K562 (cell line): ENCODE results near the gene RPL11. TPM values are rescaled to one million over a fixed set of nuclear protein-coding genes. Genes with fewer than 3 reads are reported as not detected.

Experiments used
- ATAC-seq: fragments of 200-7000 bp; cut with Tn5 transposase; 3 replicates; pipeline ENCODE4 v1.9.1; 2020; ENCODE audit warnings: moderate library complexity
- BruUV-seq: library from RNA; stranded (reverse); fragments of 400-500 nt; replicated peaks from 2 replicates; lab custom pipeline; 2021; lab: Mats Ljungman, UMichigan
- CTCF ChIA-PET: fragments of 300-600 bp; formaldehyde crosslinking; extraction: SDS; loops from one replicate; lab custom pipeline; 2021; ENCODE audit warnings: low intra/inter-chr PET ratio; lab: Yijun Ruan, JAX
- POLR2A ChIA-PET: fragments of 300-600, 350-650 bp; sonication (Branson Sonifier 250); formaldehyde crosslinking; extraction: SDS; loops from one replicate; lab custom pipeline; 2021; ENCODE audit warnings: antibody characterized with exemption, inconsistent platforms; lab: Yijun Ruan, JAX
- DNase-seq, 4 experiments: peaks; one replicate each; pipeline versions ENCODE4 v3.0.0 to v3.0.0-alpha.2; 2011 to 2018; ENCODE audit warnings: low spot score in 3 of 4, mixed read lengths in 3 of 4; ENCODE audit errors: extremely low read depth in 1 of 4
- FAIRE-seq: peaks from 2 replicates; lab custom pipeline; 2011; peaks lifted over from hg19 to GRCh38; lab: Jason Lieb, UNC
- H2AFZ ChIP-seq: 2 replicates; pipeline ENCODE4 v1.6.0; 2011; ENCODE audit warnings: low read depth, low read length, control low read depth, inconsistent platforms
- H3K27ac ChIP-seq: fragments of 200-600 bp; 3 replicates; pipeline ENCODE4 v1.8.0; 2011; ENCODE audit warnings: low read depth, mild to moderate bottlenecking, control low read depth, inconsistent platforms, low read length, moderate library complexity, mixed read lengths; ENCODE audit errors: extremely low read depth
- H3K27me3 ChIP-seq, 2 experiments: fragments of 300-600 bp in 1 of 2; 2 replicates in 1 of 2; 3 replicates in 1 of 2; pipeline versions ENCODE4 v1.6.0 to v1.8.0; 2011; ENCODE audit warnings: inconsistent platforms in 2 of 2, low read length in 2 of 2, mild to moderate bottlenecking in 1 of 2, mixed read lengths in 1 of 2, moderate library complexity in 1 of 2; ENCODE audit not compliant: control insufficient read depth in 2 of 2, insufficient read depth in 2 of 2
- H3K36me3 ChIP-seq: fragments of 300-600 bp; 3 replicates; pipeline ENCODE4 v1.8.0; 2011; ENCODE audit warnings: mild to moderate bottlenecking, low read length, inconsistent platforms; ENCODE audit not compliant: control insufficient read depth, insufficient read depth
- H3K4me1 ChIP-seq, 2 experiments: fragments of 200-600 bp in 1 of 2; replicated peaks in 1 of 2; 2 replicates in 1 of 2; 3 replicates in 1 of 2; pipeline versions ENCODE4 v1.5.1 to v1.8.0; 2011; ENCODE audit warnings: inconsistent platforms in 2 of 2, low read length in 2 of 2, mild to moderate bottlenecking in 1 of 2, mixed read lengths in 1 of 2, moderate library complexity in 1 of 2; ENCODE audit not compliant: control insufficient read depth in 2 of 2, insufficient read depth in 2 of 2
- H3K4me2 ChIP-seq: 2 replicates; pipeline ENCODE4 v1.6.1; 2011; ENCODE audit warnings: low read length, control low read depth, inconsistent platforms, mixed read lengths; ENCODE audit not compliant: insufficient read depth
- H3K4me3 ChIP-seq: fragments of 200-600 bp; sonication (generic), shearing (Covaris generic); 2 replicates; pipeline ENCODE4 v1.5.1; 2016; ENCODE audit warnings: control low read depth, inconsistent platforms
- H3K79me2 ChIP-seq: fragments of 200-600 bp; 3 replicates; pipeline ENCODE4 v1.8.0; 2011; ENCODE audit warnings: low read length, inconsistent platforms; ENCODE audit not compliant: control insufficient read depth, insufficient read depth
- H3K9ac ChIP-seq, 2 experiments: 2 replicates each; pipeline versions ENCODE4 v1.6.0 to v1.6.1; 2011; ENCODE audit warnings: low read depth in 2 of 2, low read length in 2 of 2, control low read depth in 1 of 2, inconsistent platforms in 1 of 2, mild to moderate bottlenecking in 1 of 2, mixed read lengths in 1 of 2; ENCODE audit not compliant: insufficient read depth in 1 of 2
- H3K9me1 ChIP-seq: one replicate; pipeline ENCODE4 v1.6.0; 2011; ENCODE audit warnings: inconsistent platforms, mild to moderate bottlenecking, low read length, moderate library complexity; ENCODE audit not compliant: control insufficient read depth, insufficient read depth
- H3K9me3 ChIP-seq: replicated peaks from 2 replicates; pipeline ENCODE4 v1.5.1; 2011; ENCODE audit warnings: low read depth, low read length, inconsistent platforms; ENCODE audit not compliant: control insufficient read depth, insufficient read depth
- H4K20me1 ChIP-seq: replicated peaks from 2 replicates; pipeline ENCODE4 v1.6.1; 2011; ENCODE audit warnings: low read length, inconsistent platforms, mixed read lengths; ENCODE audit not compliant: control insufficient read depth, insufficient read depth
- CBFA2T2 ChIP-seq: fragments of 450-650 bp; conservative IDR thresholded peaks from 2 replicates; pipeline ENCODE4 v1.6.1; 2017; ENCODE audit warnings: mild to moderate bottlenecking
- MEIS2 ChIP-seq: fragments of 450-650 bp; IDR thresholded peaks from 2 replicates; pipeline ENCODE4 v1.6.1; 2014; ENCODE audit warnings: mild to moderate bottlenecking; ENCODE audit not compliant: partially characterized antibody
- RCOR1 ChIP-seq, 2 experiments: IDR thresholded peaks; 2 replicates each; pipeline ENCODE4 v1.6.1; 2012; ENCODE audit warnings: low read depth in 2 of 2, low read length in 2 of 2, borderline replicate concordance in 1 of 2, improper control_type of control experiment in 1 of 2
- ZFP36 ChIP-seq: fragments of 150-350 bp; IDR thresholded peaks from 2 replicates; pipeline ENCODE4 v1.6.1; 2018; ENCODE audit warnings: low read length, low read depth; ENCODE audit not compliant: partially characterized antibody
- ZHX1 ChIP-seq: fragments of 150-350 bp; conservative IDR thresholded peaks from 2 replicates; pipeline ENCODE4 v1.6.1; 2014; ENCODE audit warnings: low read length
- ZNF174 ChIP-seq: fragments of 250-450 bp; sonication (Bioruptor Pico); IDR thresholded peaks from 2 replicates; pipeline ENCODE4 v1.4.0; 2020; ENCODE audit warnings: mild to moderate bottlenecking
- WGBS: fragments of 100-300 bp; shearing (Covaris generic); methylation state at CpG from one replicate; pipeline ENCODE4 v1.1.6; 2016; ENCODE audit warnings: low coverage, mixed read lengths; ENCODE audit not compliant: insufficient coverage; ENCODE audit errors: missing lambda C conversion rate; 5-methylcytosine and 5-hydroxymethylcytosine counted together
- in situ Hi-C: fragments of 300-500 bp; cut with MboI; formaldehyde crosslinking; loops from 4 replicates; pipeline ENCODE4 v1.15.0; 2018; ENCODE audit warnings: inconsistent platforms, mixed read lengths
- intact Hi-C: fragments of 100-400 bp; cut with micrococcal nuclease; formaldehyde crosslinking; loops from 2 replicates; pipeline ENCODE4 v1.14.2; 2022
- polyA plus RNA-seq, 8 experiments: library from polyadenylated mRNA; depleted of rRNA in 4 of 8; stranded (reverse) in 5 of 8; unstranded in 3 of 8; fragments of >200 nt; fragmentation: Nextera tagmentation in 2 of 8; fragmentation: Illumina TruSeq in 1 of 8; extraction: Ambion mirVana in 2 of 8; extraction: Trizol in 1 of 8; gene quantifications; 2 replicates each; pipeline versions ENCODE4 v1.2.1 to v1.2.3, GENCODE V29; 2011 to 2014; ENCODE audit warnings: inconsistent platforms in 1 of 8, missing spikeins in 1 of 8
- total RNA-seq, 7 experiments: library from RNA; depleted of rRNA in 6 of 7; stranded (reverse); fragments of >200 nt in 6 of 7; fragmentation: Illumina TruSeq in 2 of 7; extraction: Trizol in 2 of 7; gene quantifications; 2 replicates each; pipeline versions ENCODE4 v1.2.1 to v1.2.3, GENCODE V29; 2011 to 2021; ENCODE audit warnings: low replicate concordance in 1 of 7
- TF ChIP-seq, protein P1 (sequence below), 2 experiments: fragments of 450-650 bp in 1 of 2; sonication (generic) in 1 of 2; formaldehyde crosslinking in 1 of 2; IDR thresholded peaks in 1 of 2; conservative IDR thresholded peaks in 1 of 2; 2 replicates each; pipeline versions ENCODE4 v1.6.1 to v1.8.1; 2016 to 2023; ENCODE audit warnings: mild to moderate bottlenecking in 2 of 2, moderate library complexity in 2 of 2, inconsistent platforms in 1 of 2, missing genetic modification reagents in 1 of 2
- TF ChIP-seq, protein P2 (sequence below): fragments of 450-650 bp; IDR thresholded peaks from 2 replicates; pipeline ENCODE4 v1.6.1; 2016; ENCODE audit warnings: low read depth

The RPL11 gene
- total and polyA plus RNA-seq, 9 of the 15 experiments (the other 6 are each of a cell fraction or from before 2014, with no cell fraction given): 1,781 to 4,526 (median 3,111) TPM

DNA sequence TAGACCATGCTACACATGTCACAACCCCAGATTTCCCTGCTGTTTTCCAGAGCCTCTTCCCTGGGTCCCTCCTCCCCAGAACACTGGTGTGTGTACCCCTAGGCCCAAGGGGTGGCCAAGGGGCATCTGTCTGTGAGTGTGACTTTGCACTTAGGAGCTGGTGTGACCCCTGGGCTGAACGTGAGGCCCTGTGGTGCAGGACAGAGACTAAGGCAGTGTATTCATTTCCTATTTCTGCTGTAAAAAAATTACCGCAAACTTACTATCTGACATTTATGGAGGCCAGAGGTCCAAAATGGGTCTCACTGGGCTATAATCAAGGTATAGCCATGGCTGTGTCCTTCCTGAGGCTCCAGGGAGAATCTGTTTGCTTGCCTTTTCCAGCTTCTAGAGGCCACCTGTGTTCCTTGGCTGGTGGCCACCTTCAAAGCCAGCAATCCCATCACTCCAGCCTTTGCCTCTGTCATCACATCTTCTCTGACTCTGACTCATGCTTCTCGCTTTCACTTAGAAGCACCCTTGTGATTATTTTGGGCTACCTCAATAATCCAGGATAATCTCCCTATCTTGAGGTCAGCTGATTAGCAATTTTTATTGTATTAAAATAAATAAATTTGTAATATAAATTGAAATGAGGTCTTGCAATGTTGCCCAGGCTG lies 27.7 kb downstream of the RPL11 start:
- Histone ChIP-seq H3K4me3 (no peak overlapping the region), H3K36me3 (peaks cover 16% of the 10 kb centered on the region), H2AFZ (no peak overlapping the region), H3K9me1 (peaks cover 5% of the 10 kb centered on the region), H3K4me2 (no peak overlapping the region), H3K4me1 (peaks cover 13 to 17% of the 10 kb centered on the region in 2 experiments; a peak in 4 of 5 replicates), H4K20me1 (peaks cover 12% of the 10 kb centered on the region), H3K9ac (peak overlapping the region in 1 of 2 experiments; percentile 11; a peak in 1 of 4 replicates), H3K79me2 (peaks cover 41% of the 10 kb centered on the region), H3K27me3 (no peaks in the 10 kb centered on the region), H3K27ac (no peak overlapping the region), H3K9me3 (no peaks in the 10 kb centered on the region)
- CTCF ChIA-PET: no interaction called here
- DNase-seq (no peak), FAIRE-seq (no peak), ATAC-seq (no peak)
- intact Hi-C loops (no loop called here), in situ Hi-C loops (no loop called here)
- POLR2A ChIA-PET: interaction anchor here (1.0 to 1.5 kb wide), 3 partner anchors 11 to 211 kb away, joined by 3 to 4 read pairs (median 3); partner anchors contain the start of gene RPL11
- WGBS: 58% methylated on average over 3 of the region's 3 CpGs
- BruUV-seq: no TSS peak
- TF ChIP-seq RCOR1 (IDR thresholded peaks at IDR 0.05; ENCODE audit: borderline replicate concordance in 1 of 2, low read depth in 2 of 2, low read length in 2 of 2) (no peak), ZNF174 (CRISPR knock-in tag) (no peak), ZFP36 (no peak), ZHX1 (no peak), MEIS2 (peak; percentile 25), CBFA2T2 (0 out of 2 replicates have a peak, but pooled peaks have one; percentile 6)
- TF ChIP-seq, protein P1, sequence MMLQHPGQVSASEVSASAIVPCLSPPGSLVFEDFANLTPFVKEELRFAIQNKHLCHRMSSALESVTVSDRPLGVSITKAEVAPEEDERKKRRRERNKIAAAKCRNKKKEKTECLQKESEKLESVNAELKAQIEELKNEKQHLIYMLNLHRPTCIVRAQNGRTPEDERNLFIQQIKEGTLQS (IDR thresholded peaks at IDR 0.05): peak; percentile 41; the same call in 1 of the 2 replicates
- TF ChIP-seq, protein P1 (CRISPR knock-in tag; conservative IDR thresholded peaks at IDR 0.05): no peak
- TF ChIP-seq, protein P2, sequence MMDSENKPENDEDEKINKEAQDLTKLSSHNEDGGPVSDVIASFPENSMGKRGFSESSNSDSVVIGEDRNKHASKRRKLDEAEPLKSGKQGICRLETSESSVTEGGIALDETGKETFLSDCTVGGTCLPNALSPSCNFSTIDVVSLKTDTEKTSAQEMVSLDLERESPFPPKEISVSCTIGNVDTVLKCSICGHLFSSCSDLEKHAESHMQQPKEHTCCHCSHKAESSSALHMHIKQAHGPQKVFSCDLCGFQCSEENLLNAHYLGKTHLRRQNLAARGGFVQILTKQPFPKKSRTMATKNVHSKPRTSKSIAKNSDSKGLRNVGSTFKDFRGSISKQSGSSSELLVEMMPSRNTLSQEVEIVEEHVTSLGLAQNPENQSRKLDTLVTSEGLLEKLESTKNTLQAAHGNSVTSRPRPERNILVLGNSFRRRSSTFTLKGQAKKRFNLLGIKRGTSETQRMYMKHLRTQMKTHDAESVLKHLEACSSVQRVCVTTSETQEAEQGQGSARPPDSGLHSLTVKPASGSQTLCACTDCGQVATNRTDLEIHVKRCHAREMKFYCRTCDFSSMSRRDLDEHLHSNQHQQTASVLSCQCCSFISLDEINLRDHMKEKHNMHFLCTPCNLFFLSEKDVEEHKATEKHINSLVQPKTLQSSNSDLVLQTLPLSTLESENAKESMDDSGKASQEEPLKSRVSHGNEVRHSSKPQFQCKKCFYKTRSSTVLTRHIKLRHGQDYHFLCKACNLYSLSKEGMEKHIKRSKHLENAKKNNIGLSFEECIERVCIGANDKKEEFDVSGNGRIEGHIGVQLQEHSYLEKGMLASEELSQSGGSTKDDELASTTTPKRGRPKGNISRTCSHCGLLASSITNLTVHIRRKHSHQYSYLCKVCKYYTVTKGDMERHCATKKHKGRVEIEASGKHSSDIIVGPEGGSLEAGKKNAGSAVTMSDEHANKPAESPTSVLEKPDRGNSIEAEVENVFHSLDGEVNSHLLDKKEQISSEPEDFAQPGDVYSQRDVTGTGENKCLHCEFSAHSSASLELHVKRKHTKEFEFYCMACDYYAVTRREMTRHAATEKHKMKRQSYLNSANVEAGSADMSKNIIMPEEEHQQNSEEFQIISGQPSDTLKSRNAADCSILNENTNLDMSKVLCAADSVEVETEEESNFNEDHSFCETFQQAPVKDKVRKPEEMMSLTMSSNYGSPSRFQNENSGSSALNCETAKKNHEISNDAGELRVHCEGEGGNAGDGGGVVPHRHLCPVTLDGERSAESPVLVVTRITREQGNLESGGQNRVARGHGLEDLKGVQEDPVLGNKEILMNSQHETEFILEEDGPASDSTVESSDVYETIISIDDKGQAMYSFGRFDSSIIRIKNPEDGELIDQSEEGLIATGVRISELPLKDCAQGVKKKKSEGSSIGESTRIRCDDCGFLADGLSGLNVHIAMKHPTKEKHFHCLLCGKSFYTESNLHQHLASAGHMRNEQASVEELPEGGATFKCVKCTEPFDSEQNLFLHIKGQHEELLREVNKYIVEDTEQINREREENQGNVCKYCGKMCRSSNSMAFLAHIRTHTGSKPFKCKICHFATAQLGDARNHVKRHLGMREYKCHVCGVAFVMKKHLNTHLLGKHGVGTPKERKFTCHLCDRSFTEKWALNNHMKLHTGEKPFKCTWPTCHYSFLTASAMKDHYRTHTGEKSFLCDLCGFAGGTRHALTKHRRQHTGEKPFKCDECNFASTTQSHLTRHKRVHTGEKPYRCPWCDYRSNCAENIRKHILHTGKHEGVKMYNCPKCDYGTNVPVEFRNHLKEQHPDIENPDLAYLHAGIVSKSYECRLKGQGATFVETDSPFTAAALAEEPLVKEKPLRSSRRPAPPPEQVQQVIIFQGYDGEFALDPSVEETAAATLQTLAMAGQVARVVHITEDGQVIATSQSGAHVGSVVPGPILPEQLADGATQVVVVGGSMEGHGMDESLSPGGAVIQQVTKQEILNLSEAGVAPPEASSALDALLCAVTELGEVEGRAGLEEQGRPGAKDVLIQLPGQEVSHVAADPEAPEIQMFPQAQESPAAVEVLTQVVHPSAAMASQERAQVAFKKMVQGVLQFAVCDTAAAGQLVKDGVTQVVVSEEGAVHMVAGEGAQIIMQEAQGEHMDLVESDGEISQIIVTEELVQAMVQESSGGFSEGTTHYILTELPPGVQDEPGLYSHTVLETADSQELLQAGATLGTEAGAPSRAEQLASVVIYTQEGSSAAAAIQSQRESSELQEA: no peak
